Measurements from ENCODE around the gene NSMF. TPM values are rescaled to one million over a fixed set of nuclear protein-coding genes. Genes with fewer than 3 reads are reported as not detected.

The NSMF gene
- polyA plus RNA-seq, 1 of the 3 experiments (the other 2 are of a cell fraction) = 58.8 TPM

DNA sequence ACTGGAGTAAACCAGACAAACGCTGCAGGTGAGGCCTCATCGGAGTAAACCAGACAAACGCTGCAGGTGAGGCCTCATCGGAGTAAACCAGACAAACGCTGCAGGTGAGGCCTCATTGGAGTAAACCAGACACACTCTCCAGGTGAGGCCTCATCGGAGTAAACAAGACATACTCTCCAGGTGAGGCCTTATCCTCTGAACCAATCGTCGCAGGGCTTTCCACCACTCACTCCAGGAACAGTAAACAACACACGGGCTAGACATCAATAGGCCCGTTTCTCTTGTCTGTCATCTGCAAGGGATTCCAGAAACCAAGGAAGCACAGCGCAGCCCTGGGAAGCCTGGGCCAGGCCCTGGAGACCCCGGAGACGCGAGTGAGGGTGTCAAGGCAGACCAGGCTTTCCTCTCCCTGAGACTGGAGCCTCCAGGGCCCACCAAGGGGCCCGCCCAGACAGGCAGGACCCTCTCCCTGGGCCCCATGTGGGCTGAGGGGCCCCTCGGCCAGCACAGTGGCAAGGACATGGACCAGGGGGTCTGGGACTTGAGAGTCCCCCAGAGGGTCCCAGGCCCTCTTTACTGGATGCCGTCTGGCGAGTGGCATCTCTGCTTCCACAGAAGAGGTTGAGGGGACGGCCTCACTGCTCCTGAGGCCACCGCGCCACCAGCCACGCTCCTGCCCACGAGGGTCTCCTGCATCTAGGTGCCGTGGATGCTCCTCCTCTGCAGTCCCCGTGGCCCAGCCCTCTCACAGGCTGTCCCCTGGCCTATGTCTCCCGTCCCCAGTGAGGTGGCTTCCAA, 26.4 kb upstream of the NSMF start:
- H3K36me3 ChIP-seq (replicated peaks in 1 of 2; ENCODE audit: control insufficient read depth in 1 of 2, insufficient read depth in 2 of 2, low read length in 1 of 2) = no peaks in the 10 kb centered on the region
- no peak overlapping the region for H3K4me2 ChIP-seq
- H3F3A ChIP-seq (replicated peaks; ENCODE audit: insufficient read depth) = no peaks in the 10 kb centered on the region
- WGBS (ENCODE audit: low lambda C conversion rate) = 87% methylated on average over 16 of the region's 26 CpGs
- H3K79me2 ChIP-seq (ENCODE audit: insufficient read depth) = no peaks in the 10 kb centered on the region
- no peak overlapping the region for H3K9ac ChIP-seq
- no peaks in the 10 kb centered on the region for H3K9me2 ChIP-seq
- TF ChIP-seq, protein P1, sequence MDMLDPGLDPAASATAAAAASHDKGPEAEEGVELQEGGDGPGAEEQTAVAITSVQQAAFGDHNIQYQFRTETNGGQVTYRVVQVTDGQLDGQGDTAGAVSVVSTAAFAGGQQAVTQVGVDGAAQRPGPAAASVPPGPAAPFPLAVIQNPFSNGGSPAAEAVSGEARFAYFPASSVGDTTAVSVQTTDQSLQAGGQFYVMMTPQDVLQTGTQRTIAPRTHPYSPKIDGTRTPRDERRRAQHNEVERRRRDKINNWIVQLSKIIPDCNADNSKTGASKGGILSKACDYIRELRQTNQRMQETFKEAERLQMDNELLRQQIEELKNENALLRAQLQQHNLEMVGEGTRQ (IDR thresholded peaks at IDR 0.05; ENCODE audit: borderline replicate concordance, low read depth, low read length) = no peak
- POLR2A ChIA-PET = no interaction called here
- no peaks in the 10 kb centered on the region for H3K27me3 ChIP-seq (ENCODE audit: insufficient read depth)
- H3K27ac ChIP-seq (ENCODE audit: low read depth in 2 of 2, low read length in 1 of 2) = no peak overlapping the region
- H3K4me1 ChIP-seq (ENCODE audit: control insufficient read depth in 1 of 2, insufficient read depth in 2 of 2, low read depth in 1 of 2, low read length in 1 of 2) = peaks cover 0 to 32% of the 10 kb centered on the region in 2 experiments; a peak in 1 of 4 replicates
- DNase-seq = peak; percentile 21
- no peaks in the 10 kb centered on the region for H3K9me3 ChIP-seq
- CTCF ChIA-PET = no interaction called here
- H2AFZ ChIP-seq (ENCODE audit: low read depth) = no peak overlapping the region
- no peaks in the 10 kb centered on the region for H4K20me1 ChIP-seq (ENCODE audit: insufficient read depth)
- H3K4me3 ChIP-seq (ENCODE audit: low read depth in 2 of 2, low read length in 1 of 2) = no peak overlapping the region

DNA sequence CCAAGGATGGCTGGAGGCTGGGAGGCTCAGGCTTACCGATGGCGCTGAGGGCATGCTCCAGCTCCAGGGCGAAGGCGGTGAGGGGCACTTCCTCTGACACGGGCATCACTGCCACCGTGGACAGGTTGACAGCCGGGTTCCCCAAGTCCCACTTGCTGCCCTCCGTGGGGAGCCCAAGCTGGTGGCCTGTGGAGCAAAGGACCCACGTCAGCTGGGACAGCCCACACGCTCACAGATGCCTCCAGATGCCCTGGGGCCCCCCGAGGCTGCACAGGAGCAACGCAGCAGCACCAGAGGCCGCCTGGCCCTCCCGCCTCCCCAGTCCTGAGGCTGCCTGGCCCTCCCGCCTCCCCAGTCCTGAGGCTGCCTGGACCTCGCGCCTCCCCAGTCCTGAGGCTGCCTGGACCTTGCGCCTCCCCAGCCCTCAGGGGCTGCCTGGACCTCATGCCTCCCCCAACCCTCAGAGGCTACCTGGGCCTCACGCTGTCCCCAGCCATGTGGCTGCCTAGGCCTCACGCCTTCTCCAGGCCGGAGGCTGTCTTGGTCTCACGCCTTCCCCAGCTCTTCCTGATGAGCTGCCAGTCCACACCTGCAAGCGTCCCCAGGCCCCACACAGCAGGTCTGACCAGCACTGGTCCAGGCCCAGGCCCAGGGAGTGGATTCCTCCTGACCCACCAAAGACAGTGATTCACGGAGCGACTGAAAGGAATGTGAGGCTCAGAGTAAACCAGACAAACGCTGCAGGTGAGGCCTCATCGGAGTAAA, 25.6 kb upstream of the NSMF start:
- Histone ChIP-seq H4K20me1 (ENCODE audit: insufficient read depth) (no peaks in the 10 kb centered on the region), H2AFZ (ENCODE audit: low read depth) (no peak overlapping the region), H3K4me3 (ENCODE audit: low read depth in 2 of 2, low read length in 1 of 2) (no peak overlapping the region), H3K36me3 (replicated peaks in 1 of 2; ENCODE audit: control insufficient read depth in 1 of 2, insufficient read depth in 2 of 2, low read length in 1 of 2) (no peaks in the 10 kb centered on the region), H3K27ac (ENCODE audit: low read depth in 2 of 2, low read length in 1 of 2) (no peak overlapping the region), H3K4me2 (no peak overlapping the region), H3K79me2 (ENCODE audit: insufficient read depth) (no peaks in the 10 kb centered on the region), H3K4me1 (ENCODE audit: control insufficient read depth in 1 of 2, insufficient read depth in 2 of 2, low read depth in 1 of 2, low read length in 1 of 2) (peaks cover 0 to 39% of the 10 kb centered on the region in 2 experiments; a peak in 1 of 4 replicates), H3K9me3 (no peaks in the 10 kb centered on the region), H3K27me3 (ENCODE audit: insufficient read depth) (no peaks in the 10 kb centered on the region), H3K9ac (no peak overlapping the region), H3F3A (replicated peaks; ENCODE audit: insufficient read depth) (no peaks in the 10 kb centered on the region), H3K9me2 (no peaks in the 10 kb centered on the region)
- ChIA-PET POLR2A (no interaction called here), CTCF (no interaction called here)
- TF ChIP-seq GABPA (IDR thresholded peaks at IDR 0.05; ENCODE audit: low read depth) (no peak), JUND (IDR thresholded peaks at IDR 0.05) (no peak), FOSL2 (IDR thresholded peaks at IDR 0.05; ENCODE audit: borderline replicate concordance, low read depth) (no peak), CHD2 (IDR thresholded peaks at IDR 0.05; ENCODE audit: low read length, partially characterized antibody) (no peak), PBX3 (IDR thresholded peaks at IDR 0.05) (no peak), EZH2phosphoT487 (IDR thresholded peaks at IDR 0.05; ENCODE audit: borderline replicate concordance, low read depth) (no peak), ELF1 (IDR thresholded peaks at IDR 0.05) (no peak), FOXJ3 (CRISPR knock-in tag; IDR thresholded peaks at IDR 0.05) (no peak), TCF12 (IDR thresholded peaks at IDR 0.05) (no peak), CTCF (IDR thresholded peaks at IDR 0.05) (no peak), TEAD4 (IDR thresholded peaks at IDR 0.05; ENCODE audit: borderline replicate concordance, insufficient read depth) (no peak), MXI1 (IDR thresholded peaks at IDR 0.05; ENCODE audit: low read depth, low read length) (no peak), POLR2AphosphoS5 (IDR thresholded peaks at IDR 0.05; ENCODE audit: low read depth, low read length) (no peak)
- TF ChIP-seq, protein P2, sequence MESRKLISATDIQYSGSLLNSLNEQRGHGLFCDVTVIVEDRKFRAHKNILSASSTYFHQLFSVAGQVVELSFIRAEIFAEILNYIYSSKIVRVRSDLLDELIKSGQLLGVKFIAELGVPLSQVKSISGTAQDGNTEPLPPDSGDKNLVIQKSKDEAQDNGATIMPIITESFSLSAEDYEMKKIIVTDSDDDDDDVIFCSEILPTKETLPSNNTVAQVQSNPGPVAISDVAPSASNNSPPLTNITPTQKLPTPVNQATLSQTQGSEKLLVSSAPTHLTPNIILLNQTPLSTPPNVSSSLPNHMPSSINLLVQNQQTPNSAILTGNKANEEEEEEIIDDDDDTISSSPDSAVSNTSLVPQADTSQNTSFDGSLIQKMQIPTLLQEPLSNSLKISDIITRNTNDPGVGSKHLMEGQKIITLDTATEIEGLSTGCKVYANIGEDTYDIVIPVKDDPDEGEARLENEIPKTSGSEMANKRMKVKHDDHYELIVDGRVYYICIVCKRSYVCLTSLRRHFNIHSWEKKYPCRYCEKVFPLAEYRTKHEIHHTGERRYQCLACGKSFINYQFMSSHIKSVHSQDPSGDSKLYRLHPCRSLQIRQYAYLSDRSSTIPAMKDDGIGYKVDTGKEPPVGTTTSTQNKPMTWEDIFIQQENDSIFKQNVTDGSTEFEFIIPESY (IDR thresholded peaks at IDR 0.05; ENCODE audit: borderline replicate concordance, low read depth) = no peak
- TF ChIP-seq, protein P3, sequence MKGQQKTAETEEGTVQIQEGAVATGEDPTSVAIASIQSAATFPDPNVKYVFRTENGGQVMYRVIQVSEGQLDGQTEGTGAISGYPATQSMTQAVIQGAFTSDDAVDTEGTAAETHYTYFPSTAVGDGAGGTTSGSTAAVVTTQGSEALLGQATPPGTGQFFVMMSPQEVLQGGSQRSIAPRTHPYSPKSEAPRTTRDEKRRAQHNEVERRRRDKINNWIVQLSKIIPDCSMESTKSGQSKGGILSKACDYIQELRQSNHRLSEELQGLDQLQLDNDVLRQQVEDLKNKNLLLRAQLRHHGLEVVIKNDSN (IDR thresholded peaks at IDR 0.05; ENCODE audit: borderline replicate concordance, low read depth) = no peak
- 86% methylated on average over 18 of the region's 27 CpGs for WGBS (ENCODE audit: low lambda C conversion rate)
- peak; percentile 26 for DNase-seq
